Endothelial cell of umbilical vein (primary cell): ENCODE measurements around the gene SSX4B. TPM values are rescaled to one million over a fixed set of nuclear protein-coding genes. Genes with fewer than 3 reads are reported as not detected.
"Not testable (repeated sequence)": the region's sequence is repeated elsewhere in the genome, so short reads cannot be mapped to it uniquely, and the experiment has no call there.

Source experiments
- BruUV-seq: library from RNA; stranded (reverse); fragments of 400-500 nt; replicated peaks from 2 replicates; lab custom pipeline; 2021; lab: Mats Ljungman, UMichigan
- CTCF ChIA-PET: fragments of 300-600, 350-600 bp; sonication (Branson Sonifier 250); formaldehyde crosslinking; loops from one replicate; lab custom pipeline; 2021; ENCODE audit warnings: antibody characterized with exemption, inconsistent platforms; lab: Charles Lee
- POLR2A ChIA-PET: fragments of 300-600, 350-600 bp; sonication (Branson Sonifier 250); formaldehyde crosslinking; loops from one replicate; lab custom pipeline; 2021; ENCODE audit warnings: antibody characterized with exemption, inconsistent platforms; lab: Charles Lee
- DNase-seq: peaks from one replicate; pipeline ENCODE4 v3.0.0-alpha.2; 2011; ENCODE audit warnings: low read depth, low spot score
- FAIRE-seq: peaks from 2 replicates; lab custom pipeline; 2011; peaks lifted over from hg19 to GRCh38; lab: Jason Lieb, UNC
- H2AFZ ChIP-seq: 2 replicates; pipeline ENCODE4 v1.6.0; 2012; ENCODE audit warnings: low read depth, low read length, control low read depth, inconsistent platforms
- H3K27ac ChIP-seq: 2 replicates; pipeline ENCODE4 v1.5.1; 2011; ENCODE audit warnings: low read depth, mild to moderate bottlenecking, control low read depth, low read length, moderate library complexity; ENCODE audit not compliant: insufficient read depth
- H3K27me3 ChIP-seq, 2 experiments: 2 replicates each; pipeline versions ENCODE4 v1.6.0 to v1.6.1; 2011; ENCODE audit warnings: low read length in 2 of 2, mixed read lengths in 1 of 2; ENCODE audit not compliant: control insufficient read depth in 2 of 2, insufficient read depth in 2 of 2
- H3K36me3 ChIP-seq, 2 experiments: 2 replicates in 1 of 2; 3 replicates in 1 of 2; pipeline ENCODE4 v1.5.1; 2011; ENCODE audit warnings: low read length in 2 of 2, mild to moderate bottlenecking in 1 of 2, moderate library complexity in 1 of 2; ENCODE audit not compliant: control insufficient read depth in 2 of 2, insufficient read depth in 2 of 2; ENCODE audit errors: extremely low read depth in 1 of 2
- H3K4me1 ChIP-seq: 3 replicates; pipeline ENCODE4 v1.5.1; 2011; ENCODE audit warnings: mild to moderate bottlenecking, low read length; ENCODE audit not compliant: control insufficient read depth, insufficient read depth; ENCODE audit errors: extremely low read depth
- H3K4me2 ChIP-seq: 2 replicates; pipeline ENCODE4 v1.6.1; 2011; ENCODE audit warnings: low read length, control low read depth, mixed read lengths; ENCODE audit not compliant: insufficient read depth
- H3K4me3 ChIP-seq, 3 experiments: fragments of 200-600 bp in 1 of 3; sonication (generic), shearing (Covaris generic) in 1 of 3; replicated peaks in 1 of 3; 2 replicates each; pipeline ENCODE4 v1.5.1; 2011 to 2016; ENCODE audit warnings: control low read depth in 3 of 3, low read length in 3 of 3, mild to moderate bottlenecking in 2 of 3, inconsistent platforms in 1 of 3, low read depth in 1 of 3, moderate library complexity in 1 of 3; ENCODE audit not compliant: insufficient read depth in 1 of 3
- H3K79me2 ChIP-seq: 2 replicates; pipeline ENCODE4 v1.6.0; 2012; ENCODE audit warnings: low read length, inconsistent platforms; ENCODE audit not compliant: control insufficient read depth, insufficient read depth
- H3K9ac ChIP-seq: replicated peaks from 2 replicates; pipeline ENCODE3; 2011; ENCODE audit warnings: low read length, control low read depth; ENCODE audit not compliant: insufficient read depth; ENCODE audit errors: extremely low read depth
- H3K9me1 ChIP-seq: replicated peaks from 3 replicates; pipeline ENCODE4 v1.6.0; 2011; ENCODE audit warnings: mild to moderate bottlenecking, low read length; ENCODE audit not compliant: control insufficient read depth, insufficient read depth; ENCODE audit errors: extremely low read depth
- H3K9me3 ChIP-seq: replicated peaks from 2 replicates; pipeline ENCODE4 v1.5.1; 2012; ENCODE audit warnings: low read length, inconsistent platforms; ENCODE audit not compliant: control insufficient read depth, insufficient read depth
- H4K20me1 ChIP-seq: replicated peaks from 2 replicates; pipeline ENCODE3; 2011; ENCODE audit warnings: mild to moderate bottlenecking, low read length; ENCODE audit not compliant: control insufficient read depth, insufficient read depth; ENCODE audit errors: extremely low read depth
- EZH2 ChIP-seq: IDR thresholded peaks from 2 replicates; pipeline ENCODE4 v1.6.1; 2012; ENCODE audit warnings: borderline replicate concordance, low read depth, mild to moderate bottlenecking, moderate library complexity, low read length, inconsistent platforms; ENCODE audit not compliant: severe bottlenecking
- FOS ChIP-seq: IDR thresholded peaks from 2 replicates; pipeline ENCODE4 v1.6.1; 2011; ENCODE audit warnings: mild to moderate bottlenecking, low read length, moderate library complexity, borderline replicate concordance; ENCODE audit not compliant: insufficient read depth
- GATA2 ChIP-seq: IDR thresholded peaks from 2 replicates; pipeline ENCODE4 v1.7.0; 2011; ENCODE audit warnings: low read depth, mild to moderate bottlenecking, moderate library complexity, mixed read lengths, low read length; ENCODE audit not compliant: insufficient read length, insufficient read depth
- JUN ChIP-seq: IDR thresholded peaks from 2 replicates; pipeline ENCODE4 v1.6.1; 2011; ENCODE audit warnings: borderline replicate concordance, low read depth; ENCODE audit not compliant: insufficient read length, insufficient read depth
- MYC ChIP-seq: IDR thresholded peaks from one replicate; pipeline ENCODE4 v1.6.1; 2011; ENCODE audit warnings: mild to moderate bottlenecking, low read depth, low read length
- POLR2A ChIP-seq: IDR thresholded peaks from 2 replicates; pipeline ENCODE4 v1.6.1; 2012; ENCODE audit warnings: low read depth, mild to moderate bottlenecking, control low read depth, low read length
- POLR2AphosphoS5 ChIP-seq: IDR thresholded peaks from 2 replicates; pipeline ENCODE4 v1.6.1; 2012; ENCODE audit warnings: low read depth, mild to moderate bottlenecking, control low read depth, low read length, moderate library complexity; ENCODE audit not compliant: insufficient read depth
- dilution Hi-C: fragments of 300-500 bp; cut with MboI; formaldehyde crosslinking; loops from one replicate; pipeline ENCODE4 v1.15.0; 2019; ENCODE audit warnings: low sequenced_read_pairs; ENCODE audit not compliant: extremely low pct_ligation_motif_present
- intact Hi-C: fragments of 100-400 bp; cut with micrococcal nuclease; formaldehyde crosslinking; loops from one replicate; pipeline ENCODE4 v1.10.0; 2022
- polyA plus RNA-seq, 4 experiments: library from polyadenylated mRNA; depleted of rRNA in 3 of 4; stranded (reverse) in 3 of 4; unstranded in 1 of 4; fragments of >200 nt; gene quantifications; 2 replicates each; pipeline versions ENCODE4 v1.2.1 to v1.2.3, GENCODE V29; 2011 to 2012; ENCODE audit warnings: missing spikeins in 1 of 4
- total RNA-seq: library from RNA; stranded (reverse); gene quantifications from 2 replicates; pipeline ENCODE4 v1.2.3, GENCODE V29; 2021
- TF ChIP-seq, protein P1 (sequence below), 2 donors: IDR thresholded peaks; 1 replicate in 1 of 2; 2 replicates in 1 of 2; pipeline ENCODE4 v1.5.1; 2011; ENCODE audit warnings: low read length in 2 of 2, mild to moderate bottlenecking in 2 of 2, moderate library complexity in 2 of 2, control low read depth in 1 of 2, inconsistent platforms in 1 of 2, low read depth in 1 of 2; ENCODE audit not compliant: insufficient read depth in 1 of 2; ENCODE audit errors: extremely low read depth in 1 of 2
- TF ChIP-seq, protein P2 (sequence below): IDR thresholded peaks from 2 replicates; pipeline ENCODE4 v1.6.1; 2011; ENCODE audit not compliant: insufficient read depth, insufficient read length

SSX4B gene
- total and polyA plus RNA-seq, 2 donors (not counting 3 experiments of a cell fraction or from before 2014, with no cell fraction given) = not detected

DNA sequence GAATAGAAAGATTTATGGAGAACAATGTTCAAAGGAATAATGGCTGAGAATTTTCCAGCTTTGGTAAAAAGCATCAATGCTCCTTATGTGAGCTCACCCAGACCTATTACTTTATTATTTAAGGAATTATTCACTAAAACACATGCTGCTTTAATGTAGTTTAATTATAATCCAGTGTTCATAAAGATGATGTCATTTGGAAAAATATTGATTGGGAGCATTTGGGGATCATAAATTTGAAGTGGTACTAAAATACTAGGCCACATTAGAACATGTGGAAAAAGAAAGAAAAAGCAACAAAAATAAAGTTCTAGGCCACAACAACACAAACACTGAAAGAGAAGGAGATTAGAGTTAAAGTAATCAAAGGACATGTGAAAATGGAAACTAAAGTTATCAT, 38.3 kb upstream of the SSX4B start:
- BruUV-seq = no TSS peak
- Histone ChIP-seq H3K4me1 (no peaks in the 10 kb centered on the region), H3K27ac (no peak overlapping the region), H3K9ac (no peak overlapping the region), H2AFZ (no peak overlapping the region), H3K4me2 (no peak overlapping the region), H3K27me3 (no peaks in the 10 kb centered on the region), H3K4me3 (no peak overlapping the region), H3K9me1 (no peaks in the 10 kb centered on the region), H3K9me3 (no peaks in the 10 kb centered on the region), H3K79me2 (no peaks in the 10 kb centered on the region), H4K20me1 (no peaks in the 10 kb centered on the region), H3K36me3 (no peaks in the 10 kb centered on the region)
- FAIRE-seq = peak; percentile 15
- POLR2A ChIA-PET = no interaction called here
- DNase-seq = no peak
- CTCF ChIA-PET = no interaction called here
- intact Hi-C loops (no loop called here), dilution Hi-C loops (no loop called here)
- no peak for TF ChIP-seq JUN
- no peak for TF ChIP-seq MYC
- TF ChIP-seq GATA2 = no peak
- no peak for TF ChIP-seq POLR2AphosphoS5
- no peak for TF ChIP-seq FOS
- TF ChIP-seq, protein P1, sequence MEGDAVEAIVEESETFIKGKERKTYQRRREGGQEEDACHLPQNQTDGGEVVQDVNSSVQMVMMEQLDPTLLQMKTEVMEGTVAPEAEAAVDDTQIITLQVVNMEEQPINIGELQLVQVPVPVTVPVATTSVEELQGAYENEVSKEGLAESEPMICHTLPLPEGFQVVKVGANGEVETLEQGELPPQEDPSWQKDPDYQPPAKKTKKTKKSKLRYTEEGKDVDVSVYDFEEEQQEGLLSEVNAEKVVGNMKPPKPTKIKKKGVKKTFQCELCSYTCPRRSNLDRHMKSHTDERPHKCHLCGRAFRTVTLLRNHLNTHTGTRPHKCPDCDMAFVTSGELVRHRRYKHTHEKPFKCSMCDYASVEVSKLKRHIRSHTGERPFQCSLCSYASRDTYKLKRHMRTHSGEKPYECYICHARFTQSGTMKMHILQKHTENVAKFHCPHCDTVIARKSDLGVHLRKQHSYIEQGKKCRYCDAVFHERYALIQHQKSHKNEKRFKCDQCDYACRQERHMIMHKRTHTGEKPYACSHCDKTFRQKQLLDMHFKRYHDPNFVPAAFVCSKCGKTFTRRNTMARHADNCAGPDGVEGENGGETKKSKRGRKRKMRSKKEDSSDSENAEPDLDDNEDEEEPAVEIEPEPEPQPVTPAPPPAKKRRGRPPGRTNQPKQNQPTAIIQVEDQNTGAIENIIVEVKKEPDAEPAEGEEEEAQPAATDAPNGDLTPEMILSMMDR (IDR thresholded peaks at IDR 0.05; ENCODE audit: extremely low read depth in 1 of 2, insufficient read depth in 1 of 2, low read depth in 1 of 2, low read length in 2 of 2) = no peak
- TF ChIP-seq POLR2A = no peak
- TF ChIP-seq, protein P2, sequence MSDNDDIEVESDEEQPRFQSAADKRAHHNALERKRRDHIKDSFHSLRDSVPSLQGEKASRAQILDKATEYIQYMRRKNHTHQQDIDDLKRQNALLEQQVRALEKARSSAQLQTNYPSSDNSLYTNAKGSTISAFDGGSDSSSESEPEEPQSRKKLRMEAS = no peak
- no peak for TF ChIP-seq EZH2

DNA sequence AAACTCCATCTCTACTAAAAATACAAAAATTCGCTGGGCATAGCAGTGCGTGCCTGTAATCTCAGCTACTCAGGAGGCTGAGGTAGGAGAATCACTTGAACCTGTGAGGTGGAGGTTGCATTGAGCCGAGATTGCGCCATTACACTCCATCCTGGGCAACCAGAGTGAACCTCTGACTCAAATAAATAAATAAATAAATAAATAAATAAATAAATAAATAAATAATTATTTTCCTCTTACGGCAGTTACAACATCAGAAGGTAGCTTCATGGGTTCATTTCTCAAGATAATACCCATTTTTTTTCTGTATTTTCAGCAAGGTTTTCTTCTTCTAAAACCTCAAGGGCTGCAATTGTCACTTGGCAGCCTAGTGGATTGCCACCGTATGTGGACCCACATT, 35.4 kb upstream of the SSX4B start:
- dilution Hi-C loops, FAIRE-seq, H3K4me2 ChIP-seq, H3K9me1 ChIP-seq, H3K4me3 ChIP-seq, H3K9ac ChIP-seq, H3K27ac ChIP-seq, POLR2A ChIA-PET, H2AFZ ChIP-seq, CTCF ChIA-PET, DNase-seq, BruUV-seq, intact Hi-C loops, H3K79me2 ChIP-seq, H3K9me3 ChIP-seq, H3K27me3 ChIP-seq, H3K4me1 ChIP-seq, H3K36me3 ChIP-seq, H4K20me1 ChIP-seq: not testable (repeated sequence)

DNA sequence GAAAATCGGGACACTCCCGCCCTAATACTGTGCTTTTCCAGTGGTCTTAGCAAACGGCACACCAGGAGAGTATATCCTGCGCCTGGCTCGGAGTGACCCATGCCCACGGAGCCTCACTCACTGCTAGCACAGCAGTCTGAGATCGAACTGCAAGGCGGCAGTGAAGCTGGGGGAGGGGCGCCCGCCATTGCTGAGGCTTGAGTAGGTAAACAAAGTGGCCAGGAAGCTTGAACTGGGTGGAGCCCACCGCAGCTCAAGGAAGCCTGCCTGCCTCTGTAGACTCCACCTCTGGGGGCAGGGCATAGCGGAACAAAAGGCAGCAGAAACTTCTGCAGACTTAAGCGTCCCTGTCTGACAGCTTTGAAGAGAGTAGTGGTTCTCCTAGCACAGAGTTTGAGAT, 22.0 kb upstream of the SSX4B start:
- H3K9me1 ChIP-seq, H3K79me2 ChIP-seq, CTCF ChIA-PET, H3K36me3 ChIP-seq, H3K4me1 ChIP-seq, intact Hi-C loops, H3K27ac ChIP-seq, H3K27me3 ChIP-seq, DNase-seq, H3K4me2 ChIP-seq, dilution Hi-C loops, POLR2A ChIA-PET, BruUV-seq, H4K20me1 ChIP-seq, H2AFZ ChIP-seq, FAIRE-seq, H3K4me3 ChIP-seq, H3K9ac ChIP-seq, H3K9me3 ChIP-seq: not testable (repeated sequence)
